Measurements from ENCODE around the gene CCDC112. TPM values are rescaled to one million over a fixed set of nuclear protein-coding genes. Genes with fewer than 3 reads are reported as not detected.

CCDC112 gene
- polyA plus RNA-seq, 3 donors from 2014 or later: 3.2 to 4.6 (median 3.7) TPM

GRCh38 chr5:115308815-115309214, 12.4 kb upstream of the CCDC112 start:
- H3K27ac Mint-ChIP-seq: no peak overlapping the region
- peaks cover 2 to 13% (median 6%) of the 10 kb centered on the region in 3 donors for H3K27me3 Mint-ChIP-seq (ENCODE audit: low read depth in 3 of 3)
- no peaks in the 10 kb centered on the region for H3K4me1 Mint-ChIP-seq
- H3K36me3 Mint-ChIP-seq: no peaks in the 10 kb centered on the region
- no peak for DNase-seq
- H3K4me3 Mint-ChIP-seq: no peak overlapping the region
- H3K9me3 Mint-ChIP-seq: no peaks in the 10 kb centered on the region

GRCh38 chr5:115306011-115306536, 9.6 kb upstream of the CCDC112 start:
- DNase-seq: no peak
- Mint-ChIP-seq H3K4me1 (no peaks in the 10 kb centered on the region), H3K27ac (no peak overlapping the region), H3K27me3 (ENCODE audit: low read depth in 3 of 3) (peaks cover 2 to 13% (median 8%) of the 10 kb centered on the region in 3 donors), H3K36me3 (no peaks in the 10 kb centered on the region), H3K9me3 (no peaks in the 10 kb centered on the region), H3K4me3 (no peak overlapping the region)

DNA sequence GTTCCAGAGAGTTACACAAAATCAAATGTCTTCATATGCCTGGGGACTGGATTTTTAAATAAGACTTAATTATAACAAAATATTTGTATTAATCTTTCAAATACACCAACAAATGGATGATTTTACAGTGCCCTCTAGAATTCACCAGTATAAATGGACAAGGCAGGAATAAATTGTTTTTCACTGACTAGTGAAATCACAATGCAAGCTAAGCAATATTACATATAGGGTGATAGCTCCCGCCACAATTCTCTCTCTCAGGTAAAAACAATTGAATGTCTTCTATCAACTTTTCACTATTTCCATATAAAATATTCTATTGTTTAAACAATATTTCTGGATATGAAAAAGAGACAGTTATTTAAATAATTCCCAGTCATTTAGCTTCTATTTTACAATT, 8.0 kb upstream of the CCDC112 start:
- Mint-ChIP-seq H3K36me3 (no peaks in the 10 kb centered on the region), H3K4me1 (no peaks in the 10 kb centered on the region), H3K4me3 (no peak overlapping the region), H3K27me3 (ENCODE audit: low read depth in 3 of 3) (peaks cover 2 to 8% (median 5%) of the 10 kb centered on the region in 3 donors), H3K27ac (no peak overlapping the region), H3K9me3 (no peaks in the 10 kb centered on the region)
- no peak for DNase-seq

- no peak overlapping the region for H3K27ac Mint-ChIP-seq
- H3K36me3 Mint-ChIP-seq: no peaks in the 10 kb centered on the region
- DNase-seq: no peak
- peak overlapping the region in 1 of 5 donors; percentile 7 for H3K4me3 Mint-ChIP-seq
- peaks cover 13 to 23% of the 10 kb centered on the region in 2 donors for H3K4me1 Mint-ChIP-seq
- peaks cover 5 to 10% (median 5%) of the 10 kb centered on the region in 3 donors for H3K27me3 Mint-ChIP-seq (ENCODE audit: low read depth in 3 of 3)
- no peaks in the 10 kb centered on the region for H3K9me3 Mint-ChIP-seq
Observed at GRCh38 chr5:115298811-115299210, 2.4 kb upstream of the CCDC112 start.

GRCh38 chr5:115297031-115297430, 577 bp upstream of the CCDC112 start:
- Mint-ChIP-seq H3K4me3 (peak overlapping the region; percentile 58 to 87 (median 70)), H3K4me1 (peaks cover 13 to 23% of the 10 kb centered on the region in 2 donors), H3K36me3 (peaks cover 2% of the 10 kb centered on the region in 3 donors), H3K9me3 (peaks cover 3 to 7% (median 4%) of the 10 kb centered on the region in 6 donors), H3K27me3 (ENCODE audit: low read depth in 3 of 3) (peaks cover 5 to 10% (median 5%) of the 10 kb centered on the region in 3 donors), H3K27ac (no peak overlapping the region)
- no peak for DNase-seq

GRCh38 chr5:115295777-115296123, 704 bp downstream of the CCDC112 start:
- H3K4me1 Mint-ChIP-seq: peaks cover 13 to 23% of the 10 kb centered on the region in 2 donors
- peaks cover 5 to 10% (median 6%) of the 10 kb centered on the region in 3 donors for H3K27me3 Mint-ChIP-seq (ENCODE audit: low read depth in 3 of 3)
- H3K9me3 Mint-ChIP-seq: peaks cover 7 to 10% (median 8%) of the 10 kb centered on the region in 6 donors
- peaks cover 4 to 9% (median 5%) of the 10 kb centered on the region in 3 donors for H3K36me3 Mint-ChIP-seq
- H3K27ac Mint-ChIP-seq: peak overlapping the region; percentile 9 to 92 (median 70)
- peak overlapping the region; percentile 79 to 92 (median 87) for H3K4me3 Mint-ChIP-seq
- no peak for DNase-seq

DNA sequence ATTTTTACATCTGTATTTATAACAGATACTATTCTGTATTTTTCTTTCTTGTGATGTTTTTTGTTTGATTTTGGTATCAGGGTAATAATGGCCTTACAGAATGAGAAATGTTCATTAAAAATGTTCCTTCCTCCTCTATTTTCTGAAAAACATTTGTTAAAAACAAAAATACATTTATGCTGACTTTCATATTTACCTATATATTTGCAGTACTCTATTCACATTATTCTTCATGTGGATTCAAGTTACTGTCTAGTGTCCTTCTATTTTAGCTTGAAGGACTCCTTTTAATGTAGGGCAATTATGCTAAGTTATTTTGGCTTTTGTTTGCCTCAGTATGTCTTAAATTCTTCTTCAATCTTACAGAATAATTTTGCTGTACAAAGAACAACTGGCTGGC, 5.1 kb downstream of the CCDC112 start:
- peaks cover 4 to 9% (median 5%) of the 10 kb centered on the region in 3 donors for H3K36me3 Mint-ChIP-seq
- H3K27me3 Mint-ChIP-seq (ENCODE audit: low read depth in 3 of 3): peaks cover 2 to 6% (median 6%) of the 10 kb centered on the region in 3 donors
- H3K4me3 Mint-ChIP-seq: no peak overlapping the region
- peaks cover 12 to 14% of the 10 kb centered on the region in 2 donors for H3K4me1 Mint-ChIP-seq
- H3K9me3 Mint-ChIP-seq: peaks cover 7 to 10% (median 8%) of the 10 kb centered on the region in 6 donors
- no peak for DNase-seq
- no peak overlapping the region for H3K27ac Mint-ChIP-seq

DNA sequence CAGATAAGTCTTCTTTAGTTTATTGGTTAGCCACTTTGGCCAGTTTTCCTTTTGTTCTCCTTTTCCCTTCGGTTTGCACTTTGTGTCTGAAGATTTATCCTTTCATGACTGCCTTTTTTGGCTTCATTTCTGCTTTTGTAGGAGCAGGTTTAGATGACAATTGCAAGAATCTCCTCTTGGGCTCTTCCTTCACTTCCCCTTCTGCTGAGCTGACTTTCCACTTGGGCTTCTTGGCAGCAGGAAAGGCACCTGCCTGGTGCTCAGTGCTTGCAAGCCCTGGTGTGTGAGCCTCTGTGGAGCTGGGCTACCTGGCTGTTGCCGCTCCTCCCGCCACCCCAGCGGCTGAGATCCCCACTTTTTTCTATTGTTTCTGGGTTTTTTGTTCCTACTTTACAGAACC, 7.3 kb downstream of the CCDC112 start:
- peaks cover 4 to 22% (median 5%) of the 10 kb centered on the region in 3 donors for H3K36me3 Mint-ChIP-seq
- H3K4me1 Mint-ChIP-seq: peaks cover 0 to 3% of the 10 kb centered on the region in 2 donors
- H3K9me3 Mint-ChIP-seq: peaks cover 7 to 10% (median 8%) of the 10 kb centered on the region in 6 donors
- DNase-seq: no peak
- H3K27ac Mint-ChIP-seq: no peak overlapping the region
- no peak overlapping the region for H3K4me3 Mint-ChIP-seq
- peaks cover 2 to 3% (median 2%) of the 10 kb centered on the region in 3 donors for H3K27me3 Mint-ChIP-seq (ENCODE audit: low read depth in 3 of 3)

GRCh38 chr5:115284021-115284420, 12.4 kb downstream of the CCDC112 start:
- no peaks in the 10 kb centered on the region for H3K9me3 Mint-ChIP-seq
- H3K36me3 Mint-ChIP-seq: peaks cover 0 to 13% (median 7%) of the 10 kb centered on the region in 3 donors
- H3K27me3 Mint-ChIP-seq (ENCODE audit: low read depth in 3 of 3): peaks cover 0 to 1% (median 1%) of the 10 kb centered on the region in 3 donors
- no peak overlapping the region for H3K4me3 Mint-ChIP-seq
- DNase-seq: no peak
- no peak overlapping the region for H3K27ac Mint-ChIP-seq
- peaks cover 0 to 3% of the 10 kb centered on the region in 2 donors for H3K4me1 Mint-ChIP-seq

DNA sequence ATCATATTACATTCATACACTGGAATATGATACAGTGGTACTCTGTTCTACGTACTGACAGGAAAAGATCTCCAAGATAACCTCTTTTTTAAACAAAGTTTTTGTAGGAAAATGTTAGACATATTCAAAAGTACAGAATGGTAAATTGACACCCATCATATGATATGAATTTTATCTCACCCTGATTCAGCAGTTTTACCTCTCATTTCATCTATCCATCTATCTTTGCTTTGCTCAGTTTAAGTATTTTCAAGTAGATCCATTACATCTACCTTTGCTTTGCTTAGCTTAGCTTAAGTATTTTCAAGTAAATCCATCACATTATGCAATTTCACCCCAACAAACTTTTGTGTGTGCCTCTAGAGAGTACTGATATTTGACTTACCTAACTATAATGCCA, 14.3 kb downstream of the CCDC112 start:
- DNase-seq: no peak
- Mint-ChIP-seq H3K4me3 (no peak overlapping the region), H3K4me1 (peaks cover 0 to 3% of the 10 kb centered on the region in 2 donors), H3K27ac (no peak overlapping the region), H3K9me3 (no peaks in the 10 kb centered on the region), H3K27me3 (ENCODE audit: low read depth in 3 of 3) (peaks cover 0 to 2% (median 0%) of the 10 kb centered on the region in 3 donors), H3K36me3 (peaks cover 0 to 13% (median 7%) of the 10 kb centered on the region in 3 donors)

DNA sequence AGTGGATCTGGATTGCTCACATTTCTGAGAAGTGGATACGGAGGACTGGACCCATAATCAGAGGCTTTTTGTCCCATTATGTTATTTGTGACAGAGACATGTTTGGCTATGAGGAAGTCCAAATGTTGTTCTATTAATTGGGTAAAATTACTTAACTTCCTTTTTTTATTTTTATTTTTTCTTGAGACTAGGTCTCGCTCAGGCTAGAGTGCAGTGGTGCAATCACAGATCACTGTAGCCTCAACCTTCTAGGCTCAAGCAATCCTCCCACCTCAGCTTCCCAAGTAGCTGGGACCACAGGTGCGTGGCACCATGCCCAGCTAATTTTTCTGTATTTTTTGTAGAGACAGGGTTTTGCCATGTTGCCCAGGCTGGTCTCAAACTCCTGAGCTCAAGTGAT, 21.9 kb downstream of the CCDC112 start:
- H3K9me3 Mint-ChIP-seq: no peaks in the 10 kb centered on the region
- H3K27me3 Mint-ChIP-seq (ENCODE audit: low read depth in 3 of 3): peaks cover 0 to 3% (median 1%) of the 10 kb centered on the region in 3 donors
- DNase-seq: no peak
- peaks cover 10 to 20% (median 19%) of the 10 kb centered on the region in 3 donors for H3K36me3 Mint-ChIP-seq
- H3K4me1 Mint-ChIP-seq: no peaks in the 10 kb centered on the region
- H3K4me3 Mint-ChIP-seq: no peak overlapping the region
- H3K27ac Mint-ChIP-seq: no peak overlapping the region

- Mint-ChIP-seq H3K27me3 (ENCODE audit: low read depth in 3 of 3) (peaks cover 0 to 3% (median 0%) of the 10 kb centered on the region in 3 donors), H3K9me3 (no peaks in the 10 kb centered on the region), H3K4me1 (no peaks in the 10 kb centered on the region), H3K27ac (no peak overlapping the region), H3K36me3 (peaks cover 10 to 20% (median 19%) of the 10 kb centered on the region in 3 donors), H3K4me3 (no peak overlapping the region)
- no peak for DNase-seq
Observed at GRCh38 chr5:115272297-115272958, 24.0 kb downstream of the CCDC112 start.

DNA sequence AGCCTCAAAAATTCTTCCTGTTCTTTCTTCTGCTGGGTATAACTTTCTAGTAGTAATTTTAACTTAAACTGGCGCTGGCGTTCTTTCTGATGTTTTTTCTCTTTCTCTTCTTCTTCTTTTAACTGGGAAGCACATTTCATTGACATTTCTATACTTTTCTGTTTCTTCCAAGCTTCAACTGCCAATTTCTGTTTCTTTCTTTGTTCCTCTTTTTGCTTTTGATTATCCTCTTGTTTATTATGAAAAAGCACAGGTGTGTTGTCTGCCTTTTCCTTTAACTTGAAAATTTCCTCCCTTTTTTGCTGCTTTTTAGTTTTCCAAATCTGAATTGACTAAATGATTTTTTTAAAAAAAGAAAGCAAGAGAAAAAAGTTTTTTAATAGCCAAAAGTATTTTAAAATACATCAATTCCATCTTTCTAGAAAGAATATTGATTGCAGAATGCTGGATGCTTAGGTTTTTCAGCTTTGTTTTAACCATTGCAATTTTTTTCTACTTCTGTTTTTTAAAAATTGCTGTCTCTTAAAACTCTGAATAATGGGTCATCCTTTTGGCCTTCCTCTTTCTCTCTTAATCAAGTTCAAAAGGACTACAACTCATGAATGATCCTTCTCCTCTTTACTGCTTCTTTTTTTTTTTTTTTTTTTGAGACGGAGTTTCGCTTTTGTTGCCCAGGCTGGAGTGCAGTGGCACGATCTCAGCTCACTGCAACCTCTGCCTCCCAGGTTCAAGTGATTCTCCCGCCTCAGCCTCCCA, 25.0 kb downstream of the CCDC112 start:
- Mint-ChIP-seq H3K27me3 (ENCODE audit: low read depth in 3 of 3) (peaks cover 0 to 3% (median 0%) of the 10 kb centered on the region in 3 donors), H3K36me3 (peaks cover 10 to 20% (median 19%) of the 10 kb centered on the region in 3 donors), H3K9me3 (no peaks in the 10 kb centered on the region), H3K4me3 (no peak overlapping the region), H3K4me1 (no peaks in the 10 kb centered on the region), H3K27ac (no peak overlapping the region)
- no peak for DNase-seq

DNA sequence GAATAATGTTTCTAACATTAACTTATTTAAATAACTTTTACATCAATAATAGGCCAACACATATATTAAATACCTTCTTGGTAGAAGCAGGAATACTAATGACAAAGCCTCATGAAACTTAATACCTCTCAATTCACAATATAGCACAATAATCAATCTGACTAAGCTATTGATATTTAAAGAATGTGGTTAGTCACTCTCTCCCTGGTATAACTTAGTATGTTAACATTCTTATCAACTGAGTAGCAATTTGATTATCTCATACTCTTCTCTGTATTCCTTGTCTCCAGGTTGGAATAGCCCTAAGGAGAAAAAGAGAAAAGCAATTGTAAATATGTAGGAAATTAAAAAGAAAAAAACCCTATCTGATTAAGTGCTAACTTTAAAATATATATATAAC, 28.8 kb downstream of the CCDC112 start:
- H3K9me3 Mint-ChIP-seq: peaks cover 0 to 2% (median 0%) of the 10 kb centered on the region in 6 donors
- DNase-seq: no peak
- peaks cover 7 to 13% of the 10 kb centered on the region in 2 donors for H3K4me1 Mint-ChIP-seq
- no peak overlapping the region for H3K4me3 Mint-ChIP-seq
- H3K27me3 Mint-ChIP-seq (ENCODE audit: low read depth in 3 of 3): peaks cover 0 to 3% (median 2%) of the 10 kb centered on the region in 3 donors
- no peak overlapping the region for H3K27ac Mint-ChIP-seq
- H3K36me3 Mint-ChIP-seq: peaks cover 0 to 13% (median 4%) of the 10 kb centered on the region in 3 donors
